Neural crest cell (in vitro differentiated cells): ENCODE data around the gene RPTOR. TPM values are rescaled to one million over a fixed set of nuclear protein-coding genes. Genes with fewer than 3 reads are reported as not detected.

Source experiments
- DNase-seq: peaks from one replicate; pipeline ENCODE4 v3.0.0; 2021; ENCODE audit warnings: low read depth, mixed read lengths, low spot score
- H3K27ac Mint-ChIP-seq: one replicate; pipeline ENCODE4 v1.8.0; 2021; ENCODE audit warnings: mild to moderate bottlenecking, mixed read lengths; ENCODE audit not compliant: unreplicated experiment
- H3K27me3 Mint-ChIP-seq: 2 replicates; pipeline ENCODE4 v1.8.0; 2021; ENCODE audit warnings: low read depth, mild to moderate bottlenecking, mixed read lengths
- H3K36me3 Mint-ChIP-seq: 2 replicates; pipeline ENCODE4 v1.8.0; 2021; ENCODE audit warnings: low read depth, mild to moderate bottlenecking, mixed read lengths
- H3K4me1 Mint-ChIP-seq: 2 replicates; pipeline ENCODE4 v1.8.0; 2021; ENCODE audit warnings: mixed read lengths
- H3K4me3 Mint-ChIP-seq: one replicate; pipeline ENCODE4 v1.8.0; 2021; ENCODE audit warnings: mild to moderate bottlenecking, mixed read lengths
- H3K9me3 Mint-ChIP-seq: 2 replicates; pipeline ENCODE4 v1.8.0; 2021; ENCODE audit warnings: mixed read lengths
- total RNA-seq: library from RNA; stranded (reverse); gene quantifications from 2 replicates; pipeline ENCODE4 v1.2.1, GENCODE V29; 2021
- TF ChIP-seq, protein P1 (sequence below): fragments of 200-600 bp; sonication (generic); conservative IDR thresholded peaks from 2 replicates; pipeline ENCODE4 v1.5.0; 2021; ENCODE audit warnings: antibody characterized with exemption, mild to moderate bottlenecking

Gene RPTOR
- total RNA-seq, 1 donor from 2014 or later: 41.1 TPM

- H3K9me3 Mint-ChIP-seq: no peaks in the 10 kb centered on the region
- no peak overlapping the region for H3K4me3 Mint-ChIP-seq
- no peaks in the 10 kb centered on the region for H3K36me3 Mint-ChIP-seq
- H3K27me3 Mint-ChIP-seq: no peaks in the 10 kb centered on the region
- TF ChIP-seq, protein P1, sequence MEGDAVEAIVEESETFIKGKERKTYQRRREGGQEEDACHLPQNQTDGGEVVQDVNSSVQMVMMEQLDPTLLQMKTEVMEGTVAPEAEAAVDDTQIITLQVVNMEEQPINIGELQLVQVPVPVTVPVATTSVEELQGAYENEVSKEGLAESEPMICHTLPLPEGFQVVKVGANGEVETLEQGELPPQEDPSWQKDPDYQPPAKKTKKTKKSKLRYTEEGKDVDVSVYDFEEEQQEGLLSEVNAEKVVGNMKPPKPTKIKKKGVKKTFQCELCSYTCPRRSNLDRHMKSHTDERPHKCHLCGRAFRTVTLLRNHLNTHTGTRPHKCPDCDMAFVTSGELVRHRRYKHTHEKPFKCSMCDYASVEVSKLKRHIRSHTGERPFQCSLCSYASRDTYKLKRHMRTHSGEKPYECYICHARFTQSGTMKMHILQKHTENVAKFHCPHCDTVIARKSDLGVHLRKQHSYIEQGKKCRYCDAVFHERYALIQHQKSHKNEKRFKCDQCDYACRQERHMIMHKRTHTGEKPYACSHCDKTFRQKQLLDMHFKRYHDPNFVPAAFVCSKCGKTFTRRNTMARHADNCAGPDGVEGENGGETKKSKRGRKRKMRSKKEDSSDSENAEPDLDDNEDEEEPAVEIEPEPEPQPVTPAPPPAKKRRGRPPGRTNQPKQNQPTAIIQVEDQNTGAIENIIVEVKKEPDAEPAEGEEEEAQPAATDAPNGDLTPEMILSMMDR: no peak
- no peak for DNase-seq
- peak overlapping the region; percentile 9 for H3K27ac Mint-ChIP-seq
- H3K4me1 Mint-ChIP-seq: peaks cover 14% of the 10 kb centered on the region
Measured at GRCh38 chr17:80591788-80592187, 47.1 kb downstream of the RPTOR start.

DNA sequence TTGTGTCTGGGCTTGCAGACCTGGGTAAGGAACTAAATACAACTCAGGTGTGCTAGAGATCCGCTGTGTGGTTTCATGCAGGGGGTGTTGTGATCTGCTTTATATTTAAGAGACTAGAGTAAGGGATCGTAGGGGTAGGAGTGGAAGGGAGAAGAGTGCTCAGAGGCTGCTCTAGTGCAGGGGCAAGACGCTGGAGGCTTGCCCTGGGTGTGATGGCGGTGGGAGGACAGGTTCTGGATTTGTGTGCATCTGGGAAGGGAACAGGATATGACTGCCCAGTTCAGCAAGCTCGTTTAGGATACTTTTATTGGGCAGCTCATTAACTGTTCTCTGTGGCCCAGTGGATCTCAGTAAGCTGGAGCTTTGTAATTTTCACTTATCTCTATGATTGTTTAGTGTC lies 47.6 kb downstream of the RPTOR start:
- DNase-seq: no peak
- TF ChIP-seq, protein P1: no peak
- Mint-ChIP-seq H3K9me3 (no peaks in the 10 kb centered on the region), H3K4me3 (no peak overlapping the region), H3K36me3 (no peaks in the 10 kb centered on the region), H3K4me1 (peaks cover 18% of the 10 kb centered on the region), H3K27ac (no peak overlapping the region), H3K27me3 (no peaks in the 10 kb centered on the region)

DNA sequence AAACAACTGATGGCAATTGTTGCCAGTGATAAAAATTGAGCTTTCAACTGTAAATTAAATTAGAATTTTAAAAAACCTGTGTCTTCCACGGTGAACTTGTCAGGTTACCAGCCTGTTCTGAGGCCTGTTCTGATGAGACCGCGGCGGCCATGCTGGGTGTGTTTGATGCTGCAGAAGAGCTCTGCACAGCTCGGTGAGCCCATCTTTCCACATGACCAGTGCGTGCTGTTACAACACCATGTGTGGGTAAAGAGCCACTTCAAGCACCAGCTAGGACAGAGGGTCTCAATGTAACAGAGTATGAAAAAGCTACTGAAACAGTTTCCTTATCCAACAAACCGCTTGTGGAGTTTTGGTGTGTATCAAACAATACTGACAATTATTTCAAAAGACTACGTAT lies 48.5 kb downstream of the RPTOR start:
- H3K27me3 Mint-ChIP-seq: no peaks in the 10 kb centered on the region
- H3K27ac Mint-ChIP-seq: no peak overlapping the region

GRCh38 chr17:80594431-80595269 lies 50.0 kb downstream of the RPTOR start:
- no peak for DNase-seq
- H3K27ac Mint-ChIP-seq: no peak overlapping the region
- no peak overlapping the region for H3K4me3 Mint-ChIP-seq
- no peaks in the 10 kb centered on the region for H3K27me3 Mint-ChIP-seq
- peaks cover 31% of the 10 kb centered on the region for H3K4me1 Mint-ChIP-seq
- TF ChIP-seq, protein P1: no peak
- no peaks in the 10 kb centered on the region for H3K9me3 Mint-ChIP-seq
- no peaks in the 10 kb centered on the region for H3K36me3 Mint-ChIP-seq

More for the DNA sequence above, 48.5 kb downstream of the RPTOR start:
- no peak for DNase-seq
- Mint-ChIP-seq H3K36me3 (no peaks in the 10 kb centered on the region), H3K9me3 (no peaks in the 10 kb centered on the region), H3K4me1 (peaks cover 20% of the 10 kb centered on the region), H3K4me3 (no peak overlapping the region)
- TF ChIP-seq, protein P1: no peak

- DNase-seq: no peak
- H3K36me3 Mint-ChIP-seq: peaks cover 4% of the 10 kb centered on the region
- TF ChIP-seq, protein P1: no peak
- H3K9me3 Mint-ChIP-seq: no peaks in the 10 kb centered on the region
- peaks cover 33% of the 10 kb centered on the region for H3K4me1 Mint-ChIP-seq
- H3K4me3 Mint-ChIP-seq: no peak overlapping the region
- H3K27ac Mint-ChIP-seq: no peak overlapping the region
- H3K27me3 Mint-ChIP-seq: no peaks in the 10 kb centered on the region
Measured at GRCh38 chr17:80596760-80597608, 52.3 kb downstream of the RPTOR start.
